GM19395 (cell line): ENCODE data around the gene CMTM3.
"Not testable (repeated sequence)": the region's sequence is repeated elsewhere in the genome, so short reads cannot be mapped to it uniquely, and the experiment has no call there.

Source experiments
- ATAC-seq: cut with Tn5 transposase; IDR thresholded peaks from one replicate; pipeline ENCODE4 v1.9.1; 2021; ENCODE audit warnings: mild to moderate bottlenecking, moderate library complexity; ENCODE audit not compliant: unreplicated experiment

CMTM3 gene

DNA sequence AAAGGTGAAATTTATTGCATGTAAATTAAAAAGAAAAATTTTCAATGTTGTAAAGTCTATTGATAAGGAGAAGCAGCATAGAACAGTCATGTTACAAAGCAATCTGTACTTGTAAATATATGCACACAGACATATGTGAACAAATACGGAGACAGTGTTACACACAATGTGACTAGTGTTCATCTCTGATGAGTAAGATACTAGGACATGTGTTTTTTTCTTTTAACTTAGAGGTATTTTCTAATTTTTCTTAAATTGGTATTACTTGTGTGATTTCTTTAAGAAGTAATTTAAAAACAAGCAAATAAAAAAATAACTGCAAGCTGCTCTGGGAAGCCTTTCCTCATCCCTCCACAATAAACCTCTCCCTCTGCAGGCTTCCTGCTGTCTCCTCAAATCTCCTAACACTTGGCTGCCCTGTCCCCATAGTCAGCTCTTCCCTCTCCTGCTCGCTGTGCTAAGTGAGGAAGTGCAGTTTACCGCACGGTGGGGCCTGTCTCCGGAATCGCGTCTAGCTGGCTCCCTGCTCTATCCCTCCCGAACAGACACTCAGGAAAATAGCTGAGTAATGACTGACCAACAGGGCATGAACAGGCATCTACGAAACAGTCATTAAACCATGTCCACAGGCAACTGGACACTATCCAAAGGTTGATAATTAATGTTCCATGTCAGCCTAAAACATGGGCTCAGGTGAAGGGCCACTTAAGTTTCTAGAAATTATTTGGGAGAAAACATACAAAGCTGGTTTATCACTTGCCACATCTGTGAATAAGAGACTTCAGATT is 56.1 kb downstream of the CMTM3 start:
- no peak for ATAC-seq

GRCh38 chr16:66661210-66661560 is 56.7 kb downstream of the CMTM3 start:
- ATAC-seq: no peak

DNA sequence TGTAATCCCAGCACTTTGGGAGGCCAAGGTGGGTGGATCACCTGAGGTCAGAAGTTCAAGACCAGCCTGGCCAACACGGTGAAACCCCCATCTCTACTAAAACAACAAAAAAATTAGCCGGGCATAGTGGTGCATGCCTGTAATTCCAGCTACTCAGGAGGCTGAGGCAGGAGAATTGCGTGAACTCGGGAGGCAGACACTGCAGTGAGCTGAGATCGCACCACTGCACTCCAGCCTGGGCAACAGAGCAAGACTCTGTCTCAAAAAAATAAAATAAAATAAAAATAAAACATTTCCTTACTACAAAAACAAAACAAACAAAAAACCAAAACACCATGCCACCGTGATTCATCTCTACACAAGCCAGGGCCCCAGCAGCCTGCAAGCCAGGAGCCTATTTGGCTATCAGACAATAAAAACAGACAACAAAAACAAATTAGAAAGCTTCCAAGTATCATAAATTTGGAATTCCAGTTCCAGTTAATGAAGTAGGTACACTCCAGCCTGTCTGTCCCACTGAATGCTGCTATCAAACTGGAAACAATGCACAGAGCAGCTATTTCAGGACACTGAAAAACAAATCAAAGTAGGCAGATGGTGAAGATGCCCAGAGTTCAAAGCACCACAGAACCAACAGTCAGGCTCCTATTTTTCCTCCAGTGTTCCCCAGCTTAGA is 57.3 kb downstream of the CMTM3 start:
- ATAC-seq: not testable (repeated sequence)

- ATAC-seq: no peak
These were observed 58.1 kb downstream of the CMTM3 start for GRCh38 chr16:66662445-66663194.
